NCI-H345 (cell line): Measurements from ENCODE around the gene MYO1G.
"Not testable (repeated sequence)": the region's sequence is repeated elsewhere in the genome, so short reads cannot be mapped to it uniquely, and the experiment has no call there.

Experiments used
- DNase-seq: peaks from one replicate; lab custom pipeline; 2025; lab: John Stamatoyannopoulos, UW

Gene MYO1G

DNA sequence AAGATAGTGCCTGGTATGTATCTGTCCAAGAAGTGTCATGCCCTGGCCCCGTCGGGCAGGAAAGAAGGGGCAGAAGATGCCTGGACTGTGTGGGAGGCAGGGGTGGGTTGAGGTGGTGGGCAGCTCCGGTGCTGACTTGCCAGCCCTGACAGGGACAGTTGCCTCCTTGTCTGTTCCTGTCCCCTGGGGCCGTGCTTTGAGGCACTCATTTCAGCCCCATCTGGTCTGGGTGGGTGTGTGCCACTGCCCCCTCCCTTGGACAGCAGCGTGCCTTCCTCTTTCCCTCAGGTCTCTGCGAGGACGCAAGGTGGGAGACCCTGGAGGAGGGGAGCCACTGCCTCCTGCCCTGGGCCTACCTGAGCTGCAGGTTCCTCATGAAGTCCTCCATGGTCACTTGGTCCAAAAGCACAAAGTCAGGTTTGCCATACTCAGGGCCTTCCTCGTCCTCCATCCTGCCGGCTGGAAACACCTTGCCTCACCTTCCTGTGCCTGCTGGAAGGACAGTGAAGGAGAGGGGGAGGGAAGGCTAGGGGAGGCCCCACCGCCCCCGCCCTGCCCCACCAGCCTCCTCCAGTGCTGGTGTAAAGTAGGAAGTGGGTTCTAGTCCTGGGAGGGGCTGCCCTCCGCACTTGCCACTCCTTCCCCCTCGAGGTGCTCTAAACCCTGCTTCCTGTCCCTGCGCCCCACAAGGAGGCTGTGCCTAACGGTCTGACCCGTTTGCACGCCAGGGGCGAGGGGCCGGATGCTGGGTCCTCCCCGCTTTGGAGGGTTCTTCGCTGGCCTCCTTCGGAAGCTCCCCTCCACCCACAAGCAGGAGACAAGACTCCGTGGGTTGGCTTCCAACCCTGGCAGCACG is at the start of gene MYO1G:
MYO1G (minus strand) TSS at position 505 of the 856 bp plus-strand sequence; CDS start at position 451, 54 bp downstream.
- no peak for DNase-seq

DNA sequence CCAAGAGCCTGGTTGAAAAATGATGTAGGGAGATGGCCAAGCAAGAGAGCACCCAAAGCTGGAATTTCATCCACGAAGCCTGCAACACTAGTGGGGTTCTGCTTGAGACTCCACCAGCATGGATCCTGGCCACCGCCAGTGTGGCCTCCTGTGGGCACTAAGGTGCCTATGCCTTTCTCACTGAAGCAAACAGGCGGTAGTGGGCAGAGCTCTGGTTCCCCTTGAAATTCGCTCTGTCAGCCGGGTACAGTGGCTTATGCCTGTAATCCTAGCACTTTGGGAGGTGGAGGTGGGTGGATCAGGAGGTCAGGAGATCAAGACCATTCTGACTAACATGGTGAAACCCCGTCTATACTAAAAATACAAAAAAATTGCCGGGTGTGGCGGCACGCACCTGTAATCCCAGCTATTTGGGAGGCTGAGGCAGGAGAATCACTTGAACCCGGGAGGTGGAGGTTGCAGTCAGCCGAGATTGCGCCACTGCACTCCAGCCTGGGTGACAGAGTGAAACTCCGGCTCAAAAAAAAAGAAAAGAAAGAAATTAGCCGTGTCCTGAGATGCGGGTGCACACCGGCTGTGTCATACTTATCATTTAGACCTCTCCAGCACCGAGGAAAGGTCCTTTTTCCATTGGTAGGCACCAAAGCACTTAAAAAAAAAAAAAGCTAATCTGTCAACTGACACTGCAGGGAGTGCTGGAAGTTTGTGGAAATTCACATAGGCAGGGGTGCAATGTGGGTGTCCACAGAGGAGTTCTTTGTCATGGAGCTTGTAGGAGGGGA is 49.5 kb upstream of the MYO1G start:
- DNase-seq: no peak

DNA sequence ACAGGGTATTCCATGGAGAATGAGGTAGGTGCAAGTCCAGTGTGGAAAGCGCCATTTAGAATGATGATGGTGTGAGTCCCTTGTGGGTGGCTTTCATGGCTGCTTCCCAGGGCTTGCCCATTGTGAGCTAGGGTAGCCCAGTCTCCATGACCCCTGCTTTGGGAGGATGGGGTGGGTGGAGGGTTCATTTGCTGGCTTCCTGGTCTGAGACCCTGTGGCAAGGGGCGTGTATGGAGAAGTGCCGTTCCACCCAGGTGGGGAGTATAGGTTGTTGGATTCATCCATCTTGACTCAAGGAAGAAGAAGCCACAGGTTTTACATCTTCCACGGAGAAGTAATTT is 48.9 kb upstream of the MYO1G start:
- DNase-seq: no peak

DNA sequence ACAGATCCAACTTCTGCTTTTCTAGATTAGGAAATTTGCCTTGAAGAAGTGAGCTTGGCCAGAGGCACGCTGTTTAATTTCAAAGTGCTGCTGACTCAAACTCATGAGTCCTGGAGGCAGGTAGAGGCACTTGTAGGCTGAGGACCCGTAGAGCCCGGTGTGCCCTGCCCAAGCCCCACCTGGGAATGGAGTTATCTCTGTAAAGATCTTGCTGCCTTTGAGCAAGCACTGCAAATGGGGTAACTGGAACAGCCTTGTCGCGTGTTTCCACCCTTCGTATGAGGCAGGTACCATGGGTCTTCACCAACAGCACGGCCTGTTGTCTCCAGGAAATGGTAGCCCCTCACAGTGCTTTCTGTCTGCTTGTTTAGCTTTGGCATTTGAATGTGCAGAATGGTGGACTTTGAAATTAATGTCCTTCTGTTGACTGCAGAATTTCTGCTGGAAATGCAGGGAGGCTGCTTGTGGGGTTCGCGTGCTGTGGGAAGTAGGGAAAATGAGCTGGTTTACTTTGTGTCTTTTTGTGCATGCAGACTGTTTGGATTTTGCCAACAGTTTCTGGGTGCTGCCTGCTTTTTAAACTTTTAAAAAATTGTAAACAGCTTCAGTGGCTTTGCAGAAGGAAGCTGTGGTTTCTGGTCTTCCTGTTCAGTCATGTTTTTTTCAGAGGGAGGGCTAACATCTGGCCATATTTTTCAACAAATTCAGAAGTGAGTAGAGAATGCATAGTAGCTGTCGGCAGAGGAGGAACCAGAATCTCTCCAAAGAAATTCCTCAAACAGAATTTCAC is 48.4 kb upstream of the MYO1G start:
- no peak for DNase-seq

- no peak for DNase-seq
Measured at GRCh38 chr7:45026013-45026412, 47.2 kb upstream of the MYO1G start.

DNA sequence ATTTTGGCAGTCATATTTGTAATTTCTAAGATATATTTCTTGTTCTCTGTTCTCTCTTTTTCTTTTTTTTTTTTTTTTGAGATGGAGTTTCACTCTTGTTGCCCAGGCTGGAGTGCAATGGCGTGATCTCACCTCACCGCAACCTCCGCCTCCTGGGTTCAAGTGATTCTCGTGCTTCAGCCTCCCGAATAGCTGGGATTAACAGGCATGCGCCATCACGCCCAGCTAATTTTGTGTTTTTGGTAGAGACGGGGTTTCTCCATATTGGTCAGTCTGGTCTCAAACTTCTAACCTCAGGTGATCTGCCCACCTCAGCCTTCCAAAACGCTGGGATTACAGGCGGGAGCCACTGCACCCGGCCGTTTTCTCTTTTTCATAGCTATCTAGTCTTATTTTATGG is 46.7 kb upstream of the MYO1G start:
- not testable (repeated sequence) for DNase-seq

DNA sequence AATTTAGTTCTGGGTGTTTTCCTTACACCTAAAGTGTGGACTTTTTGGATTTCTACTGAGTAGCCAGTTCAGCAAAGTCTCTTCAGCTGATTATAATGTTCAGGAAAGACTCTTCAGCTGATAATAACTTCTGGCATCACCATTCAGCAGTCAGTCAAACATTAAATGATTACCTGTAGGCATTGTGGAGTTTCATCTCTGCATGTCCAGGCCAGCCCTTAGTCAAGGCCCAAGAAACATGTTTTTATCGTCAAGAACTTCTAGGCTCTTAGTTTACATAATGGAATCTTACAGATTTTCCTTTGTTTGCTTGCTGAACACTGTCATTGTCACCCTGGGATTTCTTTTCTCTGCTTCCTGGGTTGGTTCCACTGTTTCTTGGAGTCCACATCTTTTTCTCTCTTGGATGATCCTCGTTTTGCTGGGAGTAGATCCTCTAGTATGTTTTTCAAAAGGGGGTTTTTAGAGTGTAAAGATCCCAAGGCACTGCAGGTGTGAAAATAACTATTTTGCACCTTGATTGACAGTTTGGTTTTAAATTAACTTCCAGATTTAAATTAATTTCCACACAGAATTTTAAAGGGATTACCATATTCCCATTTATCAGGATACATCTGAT is 45.4 kb upstream of the MYO1G start:
- no peak for DNase-seq

DNA sequence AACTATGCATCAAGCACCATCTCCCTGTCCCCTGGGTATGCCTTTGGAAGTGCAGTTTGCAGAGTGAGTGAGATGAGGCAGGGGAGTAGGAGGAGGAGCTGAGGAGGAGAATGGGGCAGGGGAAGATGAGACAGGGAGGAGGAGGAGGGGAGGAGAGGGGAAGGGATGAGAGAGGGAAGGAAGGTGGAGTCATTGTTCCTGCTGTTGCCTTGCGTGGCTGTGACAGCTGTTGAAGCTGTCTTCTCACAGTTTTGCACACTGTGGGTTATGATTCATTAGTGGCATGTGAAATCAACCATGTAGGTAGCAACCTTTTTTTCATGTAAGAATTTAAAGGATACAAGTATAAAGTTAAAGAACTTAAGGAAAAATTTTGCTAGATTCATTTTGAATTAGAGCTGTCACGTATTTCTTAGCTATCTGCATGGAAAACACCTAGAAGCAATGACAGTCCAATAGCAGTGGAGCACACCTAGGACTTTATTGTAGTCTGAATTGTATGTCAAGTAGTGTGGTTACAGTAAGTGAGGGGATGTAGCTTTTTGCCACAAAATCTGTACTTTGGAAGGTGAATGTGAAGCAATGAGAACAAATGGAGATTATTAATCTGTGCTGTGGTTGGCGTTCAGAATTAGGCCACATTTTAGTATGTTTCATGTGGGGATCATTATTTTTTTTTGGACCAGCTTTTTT is 42.9 kb upstream of the MYO1G start:
- no peak for DNase-seq

DNA sequence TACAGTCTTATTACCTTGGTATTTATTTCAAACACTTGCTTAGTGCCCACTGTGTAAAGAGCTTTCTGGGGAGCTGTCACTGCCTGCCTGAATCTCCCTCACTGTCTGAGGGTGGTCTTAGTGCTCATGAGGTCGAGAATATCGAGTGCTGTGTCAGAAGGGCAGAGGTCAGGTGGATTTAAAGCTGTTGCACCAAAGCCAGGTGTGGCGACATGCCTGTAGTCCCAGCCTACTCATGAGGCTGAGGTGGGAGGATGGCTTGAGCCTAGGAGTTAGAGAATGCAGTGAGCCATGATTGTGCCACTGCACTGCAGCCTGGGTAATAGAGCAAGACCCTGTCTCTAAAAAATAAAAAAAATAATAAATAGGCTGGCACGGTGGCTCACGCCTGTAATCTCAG is 42.1 kb upstream of the MYO1G start:
- no peak for DNase-seq

GRCh38 chr7:45017253-45017652 is 38.4 kb upstream of the MYO1G start:
- no peak for DNase-seq

DNA sequence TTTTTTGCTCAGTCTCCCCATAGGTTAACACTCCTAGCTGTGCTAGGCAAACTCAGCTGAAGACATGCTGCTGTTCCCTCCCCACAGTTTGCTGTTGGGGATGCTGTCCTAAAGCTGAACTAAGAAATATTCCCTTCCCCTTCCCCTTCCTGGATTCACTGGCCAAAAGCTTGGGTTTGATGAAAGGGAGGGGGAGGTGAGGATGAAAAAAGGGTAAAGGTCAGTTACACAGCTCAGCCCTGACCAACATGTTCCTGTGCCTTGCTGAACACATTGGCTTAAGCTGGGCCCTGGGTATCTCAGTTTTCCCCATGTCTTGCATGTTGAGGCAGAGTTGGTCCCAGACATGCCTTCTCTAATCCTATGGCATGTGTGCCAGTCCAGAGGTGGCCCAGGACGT is 36.5 kb upstream of the MYO1G start:
- DNase-seq: no peak

- DNase-seq: no peak
Measured at GRCh38 chr7:45013465-45013967, 34.7 kb upstream of the MYO1G start.

DNA sequence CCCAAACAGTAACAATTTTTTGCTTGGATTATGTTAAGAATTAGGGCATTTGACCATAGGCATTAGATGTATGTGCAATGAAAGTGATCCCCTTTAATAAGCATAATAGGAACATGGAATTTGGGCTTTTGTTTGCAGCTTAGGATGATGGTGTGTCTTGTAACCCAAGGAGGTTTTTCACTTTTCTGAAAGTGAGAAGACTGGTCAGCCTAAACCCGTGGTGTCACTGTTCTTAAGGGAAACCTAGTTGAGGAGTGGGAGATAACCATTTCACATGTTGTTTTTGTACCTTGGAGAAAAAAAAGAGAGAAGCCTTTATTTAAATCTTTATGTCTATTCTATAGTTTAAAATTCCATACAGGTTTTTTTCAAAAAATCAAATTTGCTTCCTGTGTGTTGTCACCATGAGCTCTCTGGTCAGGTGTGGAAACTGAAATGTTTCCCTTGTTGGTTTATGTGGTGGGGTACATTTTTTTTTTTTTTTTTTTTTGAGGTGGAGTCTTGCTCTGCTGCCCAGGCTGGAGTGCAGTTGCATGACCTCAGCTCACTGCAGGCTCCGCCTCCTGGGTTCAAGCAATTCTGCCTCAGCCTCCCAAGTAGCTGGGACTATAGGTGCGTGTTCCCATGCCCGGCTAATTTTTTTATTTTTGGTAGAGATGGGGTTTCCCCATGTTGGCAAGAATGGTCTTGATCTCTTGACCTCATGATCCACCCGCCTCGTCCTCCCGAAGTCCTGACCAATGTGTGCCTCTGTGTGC is 28.9 kb upstream of the MYO1G start:
- DNase-seq: no peak

DNA sequence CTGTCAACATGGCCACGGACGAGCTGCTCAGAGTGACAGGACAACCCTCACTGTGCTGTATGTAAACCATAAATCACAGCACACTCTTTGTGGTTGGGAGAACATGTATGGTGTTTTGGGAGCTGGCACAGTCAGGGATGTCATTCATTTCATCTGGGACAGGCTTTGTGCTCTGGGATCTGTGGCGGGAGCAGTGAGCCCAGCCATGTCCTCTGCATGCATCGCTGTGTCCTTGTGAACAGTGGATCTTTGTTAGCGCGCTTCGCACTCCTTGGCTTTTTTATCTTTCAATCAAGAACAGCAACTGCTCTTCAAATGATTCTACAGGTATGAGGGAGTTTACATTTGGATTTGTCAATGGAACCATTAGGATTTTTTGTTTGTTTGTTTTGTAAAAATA is 28.3 kb upstream of the MYO1G start:
- no peak for DNase-seq

- no peak for DNase-seq
Measured at GRCh38 chr7:45003789-45004188, 25.0 kb upstream of the MYO1G start.

- DNase-seq: no peak
Measured at GRCh38 chr7:45001826-45002225, 23.0 kb upstream of the MYO1G start.

DNA sequence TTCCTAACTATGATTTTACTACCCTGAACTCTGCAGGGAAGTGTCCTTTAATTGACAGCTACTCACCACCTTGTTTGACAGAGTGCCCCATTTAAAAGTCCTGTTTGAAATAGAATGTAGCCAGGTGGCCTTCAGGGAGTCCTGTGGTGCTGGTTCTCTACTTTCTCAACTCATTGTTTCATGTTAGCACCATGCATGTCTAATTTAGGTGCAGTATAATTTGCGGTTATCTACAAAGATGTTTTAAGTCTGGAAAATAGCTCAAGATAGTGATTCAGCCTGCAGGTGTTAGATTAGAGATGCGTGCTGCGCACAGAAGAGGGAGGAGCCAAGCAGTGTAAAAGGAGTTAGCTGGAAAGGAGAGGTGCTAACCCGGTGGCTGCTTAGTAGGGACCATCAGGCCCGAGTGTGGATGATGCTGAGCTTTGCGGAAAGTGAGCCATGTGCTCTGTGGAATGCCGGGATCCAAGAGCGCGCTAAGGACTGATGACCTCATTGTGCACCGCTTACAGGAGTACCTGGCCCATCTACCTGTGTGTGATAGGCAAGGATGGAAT is 22.4 kb upstream of the MYO1G start:
- DNase-seq: no peak

GRCh38 chr7:45000093-45001032 is 21.5 kb upstream of the MYO1G start, which contains the start of gene CCM2:
Gene CCM2, plus strand, starts transcription at chr7:45000201. Its CDS starts 133 bp downstream, at chr7:45000334.
- DNase-seq: no peak
